Sigmoid colon (tissue), 4 donors: ENCODE results near the gene GDF2.

ENCODE experiments used
- CTCF ChIP-seq, 4 experiments: fragments of 450-650 bp in 3 of 4; fragments of 200-600 bp in 1 of 4; IDR thresholded peaks; one replicate each; pipeline ENCODE4 v1.5.1; 2016 to 2019; ENCODE audit warnings: antibody characterized with exemption in 4 of 4, mild to moderate bottlenecking in 3 of 4, moderate library complexity in 2 of 4
- POLR2A ChIP-seq, 2 donors: fragments of 450-650 bp; IDR thresholded peaks; one replicate each; pipeline ENCODE4 v1.6.1; 2016; ENCODE audit warnings: antibody characterized with exemption in 2 of 2, mild to moderate bottlenecking in 2 of 2, moderate library complexity in 2 of 2
- POLR2AphosphoS5 ChIP-seq, 4 donors: sonication (generic); formaldehyde crosslinking; IDR thresholded peaks; one replicate each; pipeline ENCODE4 v1.6.1; 2017; ENCODE audit warnings: antibody characterized with exemption in 4 of 4

GRCh38 chr10:47371629-47372485, 49.6 kb downstream of the GDF2 start:
- TF ChIP-seq CTCF (IDR thresholded peaks at IDR 0.05) (no peak), POLR2A (IDR thresholded peaks at IDR 0.05) (no peak), POLR2AphosphoS5 (IDR thresholded peaks at IDR 0.05) (no peak)
